GM18517 (cell line): ENCODE results near the gene DGUOK.

Experiments
- ATAC-seq: cut with Tn5 transposase; IDR thresholded peaks from one replicate; pipeline ENCODE4 v1.9.1; 2021; ENCODE audit warnings: mild to moderate bottlenecking, moderate library complexity; ENCODE audit not compliant: unreplicated experiment

Gene DGUOK

GRCh38 chr2:73976803-73977202 is 50.1 kb downstream of the DGUOK start:
- no peak for ATAC-seq

- no peak for ATAC-seq
Observed at GRCh38 chr2:73977466-73977865, 50.8 kb downstream of the DGUOK start.

- no peak for ATAC-seq
Observed at GRCh38 chr2:73979021-73979420, 52.3 kb downstream of the DGUOK start.

- no peak for ATAC-seq
Observed at GRCh38 chr2:73979686-73980085, 53.0 kb downstream of the DGUOK start.

- ATAC-seq, result no peak
Observed at GRCh38 chr2:73980566-73980965, 53.9 kb downstream of the DGUOK start.

- ATAC-seq, result no peak
Observed at GRCh38 chr2:73981081-73982001, 54.7 kb downstream of the DGUOK start.

GRCh38 chr2:73982140-73982617 is 55.5 kb downstream of the DGUOK start:
- no peak for ATAC-seq

GRCh38 chr2:73983322-73984202 is 56.9 kb downstream of the DGUOK start:
- ATAC-seq, result no peak

GRCh38 chr2:73984203-73984921 is 57.7 kb downstream of the DGUOK start, which contains the start of gene TET3:
TSS of gene TET3 (plus strand) at chr2:73984910. CDS start at chr2:73986404, 1,494 bp downstream.
- ATAC-seq, result peak; percentile 30

- peak; percentile 1 for ATAC-seq
Observed at GRCh38 chr2:73984922-73985307, 58.2 kb downstream of the DGUOK start.

GRCh38 chr2:73985308-73986084 is 58.8 kb downstream of the DGUOK start:
- peak; percentile 47 for ATAC-seq

GRCh38 chr2:73986085-73986681 is 59.5 kb downstream of the DGUOK start:
- ATAC-seq, result no peak

- no peak for ATAC-seq
Observed at GRCh38 chr2:73987109-73987947, 60.6 kb downstream of the DGUOK start.

- ATAC-seq, result no peak
Observed at GRCh38 chr2:73987948-73988700, 61.4 kb downstream of the DGUOK start.

- ATAC-seq, result no peak
Observed at GRCh38 chr2:73989972-73990371, 63.3 kb downstream of the DGUOK start.

GRCh38 chr2:73990531-73990930 is 63.9 kb downstream of the DGUOK start:
- no peak for ATAC-seq

- ATAC-seq, result no peak
Observed at GRCh38 chr2:73992036-73992435, 65.4 kb downstream of the DGUOK start.

- no peak for ATAC-seq
Observed at GRCh38 chr2:73993376-73993775, 66.7 kb downstream of the DGUOK start.
